GM18858 (cell line): ENCODE measurements around the gene TSEN2.
"Not testable (repeated sequence)": the region's sequence is repeated elsewhere in the genome, so short reads cannot be mapped to it uniquely, and the experiment has no call there.

Experiments
- ATAC-seq: cut with Tn5 transposase; IDR thresholded peaks from one replicate; pipeline ENCODE4 v1.9.1; 2021; ENCODE audit not compliant: unreplicated experiment

The TSEN2 gene

GRCh38 chr3:12471241-12471640 is 13.0 kb upstream of the TSEN2 start:
- ATAC-seq: no peak

DNA sequence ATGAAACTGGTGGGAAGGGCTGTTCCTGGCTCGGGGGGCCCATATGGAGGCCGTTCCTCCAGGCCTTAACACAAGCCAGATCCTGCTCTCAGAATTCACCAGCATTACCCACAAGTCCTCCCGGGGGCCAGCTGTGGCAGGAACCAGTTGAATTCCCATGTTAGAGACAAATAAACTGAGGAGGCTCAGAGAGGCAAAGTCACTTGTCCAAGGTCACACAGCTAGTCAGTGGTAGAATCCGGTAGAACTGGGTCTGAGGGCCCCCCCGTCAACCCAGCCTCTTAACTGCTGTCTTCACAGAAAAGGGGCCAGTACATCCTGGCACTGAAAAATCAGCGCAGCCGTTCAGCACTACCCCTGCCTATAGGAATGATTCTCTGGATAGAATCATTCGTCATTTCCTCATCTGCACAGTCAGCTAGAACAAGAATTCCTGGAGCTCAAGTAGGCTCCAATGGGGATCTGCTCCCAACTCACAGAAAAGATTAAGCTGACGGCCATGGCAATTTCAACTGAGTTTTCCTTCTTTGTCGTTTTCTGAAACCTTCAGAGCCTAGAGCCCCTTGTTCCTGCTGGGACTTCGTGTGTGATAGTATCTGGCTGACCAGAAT is 12.2 kb upstream of the TSEN2 start:
- ATAC-seq: no peak

DNA sequence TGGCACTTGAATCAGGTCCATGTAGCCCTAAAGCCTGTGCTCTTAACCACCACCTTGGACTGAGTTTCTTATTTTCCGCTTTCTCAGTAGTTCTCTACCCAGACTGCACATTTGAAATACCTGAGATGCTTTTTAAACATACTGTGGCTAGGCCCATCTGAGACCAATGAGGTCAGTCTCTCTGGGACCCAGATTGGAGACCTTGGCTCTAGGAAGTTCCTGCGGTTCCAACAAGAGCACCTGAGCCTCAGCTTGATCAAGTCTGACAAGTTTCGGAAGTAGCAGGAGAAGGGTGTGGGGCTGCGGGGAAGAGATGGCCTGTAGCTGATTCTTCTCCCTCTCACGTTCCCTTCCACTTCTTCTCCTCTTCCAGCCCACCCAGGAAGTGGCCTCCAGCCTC is 11.5 kb upstream of the TSEN2 start:
- ATAC-seq: no peak

GRCh38 chr3:12473511-12473910 is 10.8 kb upstream of the TSEN2 start:
- ATAC-seq: no peak

DNA sequence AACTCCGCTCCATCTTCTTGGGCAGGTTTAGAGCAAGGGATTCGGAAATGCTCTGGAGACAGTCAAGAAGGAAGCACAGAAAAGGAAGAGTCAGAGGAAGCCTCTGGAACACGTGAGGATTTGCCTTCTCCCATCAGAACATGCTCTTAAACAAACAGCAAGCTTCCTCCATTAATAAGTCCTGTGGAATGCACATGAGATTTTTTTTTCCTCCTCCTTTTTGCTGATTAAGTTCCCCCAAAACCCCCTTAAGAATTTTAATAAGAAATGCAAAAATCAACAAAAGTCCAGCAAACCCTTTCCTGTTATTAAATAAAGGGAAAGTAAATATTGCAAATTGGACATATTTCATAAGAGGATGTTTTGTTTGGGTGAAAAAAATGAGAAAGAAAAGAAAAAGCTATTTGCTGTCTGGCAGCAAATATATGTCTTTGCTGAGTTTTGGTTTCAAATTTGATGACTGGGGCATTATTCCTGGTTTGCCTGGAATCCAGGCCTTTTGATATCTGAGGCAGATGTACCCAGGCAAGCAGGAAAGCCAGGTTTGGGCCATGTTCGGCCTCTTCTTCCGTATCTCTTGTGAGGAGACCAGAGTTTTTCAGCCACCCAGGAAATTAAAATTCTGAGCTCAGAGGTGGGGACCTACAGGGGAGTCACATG is 7.9 kb upstream of the TSEN2 start:
- no peak for ATAC-seq

- no peak for ATAC-seq
Observed at GRCh38 chr3:12477256-12477655, 7.0 kb upstream of the TSEN2 start.

DNA sequence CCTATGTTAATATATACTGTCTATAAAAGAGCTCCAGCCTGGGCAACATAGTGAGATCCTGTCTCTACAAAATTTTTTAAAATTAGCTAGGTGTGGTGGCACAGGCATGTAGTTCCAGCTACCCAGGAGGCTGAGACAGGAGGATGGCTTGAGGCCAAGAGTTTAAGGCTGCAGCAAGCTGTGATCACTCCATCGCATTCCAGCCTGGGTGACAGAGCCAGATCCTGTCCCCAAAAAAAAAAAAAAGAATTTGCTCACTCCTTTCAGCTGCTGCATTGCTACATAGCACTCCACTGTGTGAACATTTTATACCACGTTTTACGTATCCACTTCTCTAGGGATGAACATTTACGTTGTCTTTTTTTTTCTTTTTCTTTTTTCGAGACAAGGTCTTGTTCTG is 6.0 kb upstream of the TSEN2 start:
- ATAC-seq: no peak

DNA sequence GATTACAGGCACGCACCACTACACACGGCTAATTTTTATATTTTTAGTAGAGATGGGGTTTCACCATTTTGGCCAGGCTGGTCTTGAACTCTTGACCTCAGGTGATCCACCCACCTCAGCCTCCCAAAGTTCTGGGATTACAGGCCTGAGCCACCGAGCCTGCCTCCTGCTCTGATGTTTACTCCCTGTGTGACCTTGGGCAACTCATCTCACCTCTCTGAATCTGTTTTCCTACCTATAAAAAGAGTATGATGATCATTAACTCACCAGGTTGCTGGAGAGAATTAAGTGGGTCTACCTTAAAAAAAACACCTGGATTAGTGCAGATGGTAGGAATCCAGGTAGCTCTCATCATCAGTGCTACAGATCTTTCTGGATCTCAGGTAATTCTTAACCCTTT is 5.1 kb upstream of the TSEN2 start:
- ATAC-seq: not testable (repeated sequence)

DNA sequence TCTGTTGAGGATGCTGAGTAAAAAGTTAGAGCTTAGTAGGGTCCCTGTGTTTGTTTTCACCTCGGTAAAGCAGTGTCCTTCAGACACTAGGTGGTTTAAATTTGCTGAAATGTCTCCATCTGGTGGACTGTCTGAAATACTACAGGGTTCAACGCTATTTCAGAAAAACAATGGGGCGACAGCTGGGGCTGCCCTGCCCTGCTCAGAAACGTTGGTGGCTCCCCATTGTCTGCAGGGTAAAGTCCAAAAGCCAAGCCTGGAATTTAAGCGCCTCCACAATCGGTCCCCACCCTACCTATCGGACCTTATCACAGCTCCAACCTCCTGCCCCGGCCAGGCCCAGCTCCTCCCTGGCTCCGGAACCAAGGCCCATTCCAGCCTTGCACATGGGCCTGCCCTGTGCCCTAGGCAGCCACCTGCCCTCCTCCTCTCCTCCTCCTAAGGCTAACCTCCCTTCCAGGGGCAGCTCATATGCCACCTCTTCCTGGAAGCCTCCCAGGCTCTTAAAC is 4.3 kb upstream of the TSEN2 start:
- ATAC-seq: no peak

DNA sequence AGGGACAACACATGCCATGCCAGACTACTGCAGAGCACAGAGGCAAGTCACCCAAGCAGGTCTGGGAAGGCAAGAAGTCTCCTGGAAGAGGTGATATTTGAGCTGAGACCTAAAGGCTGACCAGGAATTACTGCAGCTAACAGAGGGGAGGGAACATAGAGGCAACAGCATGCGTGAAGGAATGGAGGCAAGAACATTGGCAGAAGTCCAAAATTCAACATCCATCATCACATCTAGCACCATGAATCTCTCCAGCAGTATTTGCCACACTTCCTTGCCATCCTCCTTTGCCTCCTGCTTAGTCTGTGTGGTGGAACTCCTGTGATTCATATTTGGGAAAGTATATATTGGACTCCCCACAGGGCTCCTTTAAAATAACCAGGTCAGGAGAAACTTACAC is 870 bp upstream of the TSEN2 start:
- no peak for ATAC-seq

DNA sequence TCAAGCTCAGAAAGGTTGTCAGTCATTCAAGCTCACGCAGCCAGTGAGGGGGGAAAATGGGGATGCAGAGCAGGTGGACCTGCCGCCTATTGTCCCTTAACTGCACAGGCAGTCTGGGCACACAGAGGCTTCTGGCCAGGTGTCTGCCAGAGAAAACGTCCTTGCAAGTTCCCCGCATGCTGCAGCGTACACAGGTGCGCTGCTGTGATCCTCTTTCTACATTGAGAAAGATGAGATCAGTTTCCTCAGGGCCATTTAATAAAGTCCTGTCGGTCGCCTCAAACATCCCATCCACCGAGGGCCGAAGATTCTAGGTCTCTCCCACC is 445 bp upstream of the TSEN2 start:
- ATAC-seq: no peak

DNA sequence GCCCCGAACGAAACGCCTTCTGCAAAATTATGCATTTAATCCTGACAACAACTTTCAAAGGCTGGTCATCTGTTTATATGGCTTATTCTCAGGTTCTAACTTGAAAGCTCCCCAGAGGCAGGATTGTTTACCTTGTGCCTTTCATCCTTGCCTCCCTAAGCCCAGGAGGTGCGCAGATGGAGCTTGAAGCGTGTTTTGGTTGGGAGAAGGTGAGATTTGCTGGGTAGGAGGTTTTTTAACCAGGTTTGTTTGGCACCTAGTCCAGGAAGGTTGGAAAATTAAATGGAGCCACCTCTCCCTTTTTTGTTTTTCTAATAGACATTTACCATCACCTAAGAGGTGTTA is 675 bp downstream of the TSEN2 start:
- no peak for ATAC-seq

- no peak for ATAC-seq
Observed at GRCh38 chr3:12486001-12486400, 1.7 kb downstream of the TSEN2 start.

- ATAC-seq: no peak
Observed at GRCh38 chr3:12486916-12487315, 2.6 kb downstream of the TSEN2 start.

DNA sequence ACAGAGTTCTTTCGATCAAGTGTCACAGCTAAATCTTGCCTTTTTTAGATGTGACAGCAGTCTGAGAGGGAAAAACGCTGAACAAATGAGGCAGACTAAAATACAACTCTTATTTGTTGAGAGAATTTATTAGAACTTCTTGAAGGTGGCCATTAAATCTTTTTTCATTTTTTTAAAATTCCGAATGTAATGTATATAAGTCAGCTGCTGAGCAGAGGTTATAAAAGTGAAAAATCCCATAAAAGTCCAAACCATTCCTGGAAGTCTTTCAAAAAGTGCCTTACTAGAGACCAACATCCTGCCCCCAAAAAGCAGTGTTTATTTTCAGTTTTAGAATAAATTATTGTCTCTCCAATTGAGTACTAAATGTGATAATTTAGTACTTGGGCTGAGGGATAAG is 3.1 kb downstream of the TSEN2 start:
- ATAC-seq: no peak

DNA sequence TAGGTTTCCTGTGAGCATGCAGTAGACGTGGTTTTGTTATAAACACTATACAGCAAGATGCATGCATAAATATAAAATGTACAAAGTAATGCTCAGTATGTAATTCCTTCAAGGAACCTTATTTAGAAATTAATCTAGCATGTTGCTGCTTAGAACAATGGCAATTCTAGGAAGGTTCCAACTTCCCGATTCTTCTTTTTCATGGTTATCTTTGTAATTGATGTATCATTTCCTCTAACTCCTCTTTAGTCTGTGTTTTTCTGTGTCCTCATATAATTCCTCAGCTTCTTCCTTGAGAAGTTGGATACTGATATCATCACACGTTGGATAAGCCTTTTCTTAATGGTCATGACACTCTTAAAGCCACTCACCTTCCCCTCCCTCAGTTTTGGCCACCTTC is 3.5 kb downstream of the TSEN2 start:
- ATAC-seq: no peak

GRCh38 chr3:12489368-12489767 is 5.1 kb downstream of the TSEN2 start:
- ATAC-seq: no peak

- no peak for ATAC-seq
Observed at GRCh38 chr3:12489832-12490231, 5.6 kb downstream of the TSEN2 start.

- no peak for ATAC-seq
Observed at GRCh38 chr3:12490547-12490946, 6.3 kb downstream of the TSEN2 start.

- ATAC-seq: no peak
Observed at GRCh38 chr3:12495749-12496452, 11.6 kb downstream of the TSEN2 start.

- no peak for ATAC-seq
Observed at GRCh38 chr3:12496453-12496761, 12.1 kb downstream of the TSEN2 start.

GRCh38 chr3:12499474-12499873 is 15.2 kb downstream of the TSEN2 start:
- ATAC-seq: no peak
